ENCODE results near the gene RAET1L. TPM values are rescaled to one million over a fixed set of nuclear protein-coding genes. Genes with fewer than 3 reads are reported as not detected.

RAET1L gene
- total and polyA plus RNA-seq, 2 of the 4 experiments (the other 2 are of a cell fraction) = not detected

DNA sequence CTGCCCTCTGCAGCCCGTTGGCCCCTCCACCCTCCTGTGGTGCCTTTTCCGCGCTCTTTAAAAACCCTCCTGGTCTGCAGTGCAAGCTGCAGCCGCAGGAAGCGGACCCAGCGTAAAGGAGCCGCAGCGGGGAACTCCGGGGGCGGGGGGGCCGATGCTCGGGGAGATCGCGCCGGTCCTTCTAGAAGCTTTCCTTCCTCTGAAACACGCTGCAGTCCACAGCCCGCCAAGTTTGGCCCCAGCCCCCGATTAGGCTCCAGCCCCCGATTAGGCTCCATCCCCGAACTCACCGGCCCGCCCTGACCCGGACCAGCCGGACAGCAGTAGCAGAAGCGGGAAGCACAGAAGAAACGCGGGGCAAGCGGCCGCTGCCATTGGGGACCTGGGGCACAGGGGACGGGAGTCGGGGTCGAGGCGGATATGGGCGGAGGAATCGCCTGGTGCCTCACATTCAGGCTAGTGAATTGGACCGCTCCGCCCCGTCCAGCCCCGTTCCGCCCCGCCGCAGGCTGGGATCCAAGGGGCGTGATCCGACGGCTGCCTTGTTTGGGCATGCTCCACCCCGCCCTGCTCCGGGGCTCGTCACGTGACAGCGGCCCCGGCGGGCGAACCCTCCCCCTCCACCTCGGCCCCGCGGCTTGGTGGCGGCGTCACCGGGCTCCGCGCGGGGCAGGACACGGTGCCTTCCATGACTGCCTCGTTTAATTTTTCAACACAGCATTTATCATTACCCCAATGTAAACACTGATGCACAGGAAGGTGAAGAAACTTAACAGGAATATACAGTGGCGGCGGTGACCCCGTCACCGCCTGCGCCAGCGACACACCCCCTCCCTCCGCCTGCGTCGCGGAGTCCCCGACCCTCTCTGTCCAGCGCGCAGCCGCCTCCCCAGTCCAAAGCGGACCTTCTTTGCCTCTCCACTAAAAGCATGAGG, 20.3 kb downstream of the RAET1L start:
- intact Hi-C loops (cut with micrococcal nuclease) = no loop called here
- POLR2A ChIA-PET (ENCODE audit: unreplicated experiment) = no interaction called here
- peak overlapping the region; percentile 4; the same call in 1 of the 2 replicates for H3K9ac ChIP-seq (ENCODE audit: low read depth, low read length)

More for the DNA sequence above, 20.3 kb downstream of the RAET1L start:
- H4K8ac ChIP-seq (ENCODE audit: low read depth in 2 of 2, low read length in 2 of 2) = peak overlapping the region in 1 of 2 experiments; percentile 65; a peak in 1 of 4 replicates
- H3K18ac ChIP-seq (ENCODE audit: low read depth, low read length) = no peak overlapping the region
- no peak overlapping the region for H3K23ac ChIP-seq (ENCODE audit: low read depth, low read length)
- H2BK15ac ChIP-seq (ENCODE audit: low read depth, low read length) = no peak overlapping the region
- no peaks in the 10 kb centered on the region for H3K9me1 ChIP-seq (ENCODE audit: insufficient read depth, low read length)
- no peak overlapping the region for H2BK120ac ChIP-seq (ENCODE audit: low read depth, low read length)
- peaks cover 2% of the 10 kb centered on the region; the same call in 1 of the 2 replicates for H3K9me3 ChIP-seq (ENCODE audit: control insufficient read depth, insufficient read depth, low read length)
- no peaks in the 10 kb centered on the region for H3K36me3 ChIP-seq (ENCODE audit: control insufficient read depth, insufficient read depth, low read length)
- H4K20me1 ChIP-seq (ENCODE audit: insufficient read depth, low read length) = no peaks in the 10 kb centered on the region
- TF ChIP-seq BHLHE40 (IDR thresholded peaks at IDR 0.05; ENCODE audit: low read depth, low read length) = peak; percentile 55
- TF ChIP-seq RFX5 (IDR thresholded peaks at IDR 0.05; ENCODE audit: low read depth, low read length) = no peak
- no peak for TF ChIP-seq SMC3 (IDR thresholded peaks at IDR 0.05; ENCODE audit: low read depth, low read length)
- TF ChIP-seq, protein P1, sequence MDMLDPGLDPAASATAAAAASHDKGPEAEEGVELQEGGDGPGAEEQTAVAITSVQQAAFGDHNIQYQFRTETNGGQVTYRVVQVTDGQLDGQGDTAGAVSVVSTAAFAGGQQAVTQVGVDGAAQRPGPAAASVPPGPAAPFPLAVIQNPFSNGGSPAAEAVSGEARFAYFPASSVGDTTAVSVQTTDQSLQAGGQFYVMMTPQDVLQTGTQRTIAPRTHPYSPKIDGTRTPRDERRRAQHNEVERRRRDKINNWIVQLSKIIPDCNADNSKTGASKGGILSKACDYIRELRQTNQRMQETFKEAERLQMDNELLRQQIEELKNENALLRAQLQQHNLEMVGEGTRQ (IDR thresholded peaks at IDR 0.05; ENCODE audit: low read depth, low read length) = peak; percentile 95
- peak; percentile 73; the same call in 1 of the 2 replicates for TF ChIP-seq MAZ (IDR thresholded peaks at IDR 0.05; ENCODE audit: borderline replicate concordance, low read depth, low read length)
- peak overlapping the region; percentile 96 for H2AFZ ChIP-seq (replicated peaks; ENCODE audit: low read length, poor library complexity)
- H2AK9ac ChIP-seq (replicated peaks; ENCODE audit: low read depth, low read length, poor library complexity) = peak overlapping the region; percentile 90
- H3K4ac ChIP-seq (ENCODE audit: low read depth, low read length) = no peak overlapping the region; the same call in 1 of the 2 replicates
- H4K5ac ChIP-seq (ENCODE audit: low read depth, low read length) = no peak overlapping the region; the same call in 1 of the 2 replicates
- no peak overlapping the region for H4K91ac ChIP-seq (ENCODE audit: insufficient read depth, low read depth, low read length)
- peaks cover 58% of the 10 kb centered on the region for H3K27me3 ChIP-seq (ENCODE audit: control insufficient read depth, insufficient read depth, low read length)
- CTCF ChIA-PET = no interaction called here
- H2BK20ac ChIP-seq (ENCODE audit: low read depth, low read length) = no peak overlapping the region
- WGBS, 2 experiments (ENCODE audit: extremely low coverage in 2 of 2, insufficient read length in 1 of 2) = 1% methylated on average over 27 of the region's 79 CpGs; no CpG with 5 or more reads in 1 of the 2 experiments
- BruUV-seq (replicated peaks) = no TSS peak
- H3K4me3 ChIP-seq (ENCODE audit: insufficient read depth, low read depth, low read length) = peak overlapping the region; percentile 79
- peak overlapping the region; percentile 89 for H3K4me2 ChIP-seq (ENCODE audit: low read depth, low read length)
- DNase-seq (peak; percentile 80), ATAC-seq (ENCODE audit: low read depth) (peak; percentile 98)
- H3K56ac ChIP-seq (ENCODE audit: extremely low read depth, insufficient read depth, low read length) = no peak overlapping the region
- dilution Hi-C loops (cut with HindIII; ENCODE audit: low sequenced_read_pairs, unreplicated experiment) (no loop called here), in situ Hi-C loops (cut with MboI; ENCODE audit: low sequenced_read_pairs) (loop anchor here (5.0 kb wide), 1 partner anchor 68 kb away; no protein-coding TSS in a partner anchor)
- no peak overlapping the region for H2AK5ac ChIP-seq (ENCODE audit: low read depth, low read length)
- H3K27ac ChIP-seq (ENCODE audit: insufficient read depth, low read length) = no peak overlapping the region; the same call in 1 of the 2 replicates
- no peak overlapping the region for H3K14ac ChIP-seq (replicated peaks; ENCODE audit: low read depth, low read length)
- no peak overlapping the region for H2BK5ac ChIP-seq (ENCODE audit: low read depth, low read length, poor library complexity, severe bottlenecking)
- peaks cover 2% of the 10 kb centered on the region; the same call in 1 of the 2 replicates for H3K4me1 ChIP-seq (ENCODE audit: control insufficient read depth, insufficient read depth, low read length)
- H3K79me1 ChIP-seq (ENCODE audit: low read depth in 1 of 2, low read length in 2 of 2) = no peaks in the 10 kb centered on the region

Measured in IMR-90 (cell line).